T-helper 2 cell treated with Interferon-gamma antibody and Interleukin-4, amounts not matched to agents 5 μg/mL and 100 μg/mL, for 36 hours (primary cell): ENCODE data around the gene PCDHGC3.
A peak's percentile ranks its signal among the peaks of the same experiment; 100 is the strongest.

Experiments
- DNase-seq: peaks from one replicate; pipeline ENCODE4 v3.0.0; 2021; ENCODE audit warnings: low spot score
- H3K27ac Mint-ChIP-seq: one replicate; pipeline ENCODE4 v1.8.0; 2021; ENCODE audit warnings: mild to moderate bottlenecking, mixed read lengths
- H3K27me3 Mint-ChIP-seq: one replicate; pipeline ENCODE4 v1.8.0; 2021; ENCODE audit warnings: low read depth, mixed read lengths
- H3K36me3 Mint-ChIP-seq: one replicate; pipeline ENCODE4 v1.8.0; 2021; ENCODE audit warnings: low read depth, mixed read lengths
- H3K4me1 Mint-ChIP-seq: one replicate; pipeline ENCODE4 v1.8.0; 2021; ENCODE audit warnings: low read depth, mixed read lengths
- H3K4me3 Mint-ChIP-seq: one replicate; pipeline ENCODE4 v1.8.0; 2022; ENCODE audit warnings: mild to moderate bottlenecking, moderate library complexity, mixed read lengths
- H3K9me3 Mint-ChIP-seq: one replicate; pipeline ENCODE4 v1.8.0; 2021; ENCODE audit warnings: mixed read lengths

PCDHGC3 gene

GRCh38 chr5:141517312-141517711 is 41.5 kb downstream of the PCDHGC3 start:
- peaks cover 63% of the 10 kb centered on the region for H3K36me3 Mint-ChIP-seq
- H3K4me3 Mint-ChIP-seq: no peak overlapping the region
- no peak overlapping the region for H3K27ac Mint-ChIP-seq
- no peaks in the 10 kb centered on the region for H3K27me3 Mint-ChIP-seq
- H3K9me3 Mint-ChIP-seq: no peaks in the 10 kb centered on the region
- DNase-seq: no peak
- H3K4me1 Mint-ChIP-seq: peaks cover 31% of the 10 kb centered on the region

DNA sequence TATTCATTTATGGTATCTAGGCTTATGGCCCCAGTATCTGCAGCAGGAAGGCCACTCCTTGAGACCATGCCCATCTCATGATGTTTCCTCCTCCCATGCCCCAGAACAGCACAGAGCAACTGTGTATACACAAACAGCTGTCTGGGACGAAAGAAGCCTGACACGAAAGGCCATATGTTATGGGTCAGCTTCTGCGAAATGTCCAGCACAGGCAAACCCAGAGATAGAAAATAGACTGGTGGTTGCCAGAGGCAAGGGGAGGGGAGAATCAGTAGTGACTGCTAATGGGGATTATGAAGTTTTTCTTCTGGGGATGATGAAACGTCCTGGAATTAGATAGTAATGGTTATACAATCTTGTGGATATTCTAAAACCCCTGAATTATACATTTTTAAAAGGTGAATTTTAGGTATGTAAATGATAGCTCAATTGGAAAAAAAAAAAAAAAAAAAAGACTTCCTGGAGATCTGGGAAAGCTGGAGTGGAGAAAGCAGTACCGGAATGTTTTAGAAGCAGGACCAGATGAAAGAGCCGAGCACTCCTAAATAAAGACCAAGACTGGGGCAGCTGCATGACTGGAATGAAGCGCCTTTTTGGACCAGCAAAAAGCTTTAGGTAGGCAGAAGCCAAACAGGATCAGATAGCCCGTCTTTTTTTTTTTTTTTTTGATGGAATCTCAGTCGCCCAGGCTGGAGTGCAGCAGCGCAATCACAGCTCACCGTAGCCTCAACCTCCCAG is 42.3 kb downstream of the PCDHGC3 start:
- Mint-ChIP-seq H3K4me1 (peaks cover 28% of the 10 kb centered on the region), H3K27me3 (no peaks in the 10 kb centered on the region), H3K27ac (no peak overlapping the region)

GRCh38 chr5:141518618-141519015 is 42.9 kb downstream of the PCDHGC3 start:
- H3K27ac Mint-ChIP-seq: no peak overlapping the region
- no peaks in the 10 kb centered on the region for H3K9me3 Mint-ChIP-seq
- H3K36me3 Mint-ChIP-seq: peaks cover 68% of the 10 kb centered on the region
- no peak overlapping the region for H3K4me3 Mint-ChIP-seq
- peaks cover 25% of the 10 kb centered on the region for H3K4me1 Mint-ChIP-seq
- no peak for DNase-seq
- H3K27me3 Mint-ChIP-seq: no peaks in the 10 kb centered on the region

More for the DNA sequence above, 42.3 kb downstream of the PCDHGC3 start:
- H3K36me3 Mint-ChIP-seq: peaks cover 66% of the 10 kb centered on the region
- no peak for DNase-seq
- H3K9me3 Mint-ChIP-seq: no peaks in the 10 kb centered on the region
- no peak overlapping the region for H3K4me3 Mint-ChIP-seq

DNA sequence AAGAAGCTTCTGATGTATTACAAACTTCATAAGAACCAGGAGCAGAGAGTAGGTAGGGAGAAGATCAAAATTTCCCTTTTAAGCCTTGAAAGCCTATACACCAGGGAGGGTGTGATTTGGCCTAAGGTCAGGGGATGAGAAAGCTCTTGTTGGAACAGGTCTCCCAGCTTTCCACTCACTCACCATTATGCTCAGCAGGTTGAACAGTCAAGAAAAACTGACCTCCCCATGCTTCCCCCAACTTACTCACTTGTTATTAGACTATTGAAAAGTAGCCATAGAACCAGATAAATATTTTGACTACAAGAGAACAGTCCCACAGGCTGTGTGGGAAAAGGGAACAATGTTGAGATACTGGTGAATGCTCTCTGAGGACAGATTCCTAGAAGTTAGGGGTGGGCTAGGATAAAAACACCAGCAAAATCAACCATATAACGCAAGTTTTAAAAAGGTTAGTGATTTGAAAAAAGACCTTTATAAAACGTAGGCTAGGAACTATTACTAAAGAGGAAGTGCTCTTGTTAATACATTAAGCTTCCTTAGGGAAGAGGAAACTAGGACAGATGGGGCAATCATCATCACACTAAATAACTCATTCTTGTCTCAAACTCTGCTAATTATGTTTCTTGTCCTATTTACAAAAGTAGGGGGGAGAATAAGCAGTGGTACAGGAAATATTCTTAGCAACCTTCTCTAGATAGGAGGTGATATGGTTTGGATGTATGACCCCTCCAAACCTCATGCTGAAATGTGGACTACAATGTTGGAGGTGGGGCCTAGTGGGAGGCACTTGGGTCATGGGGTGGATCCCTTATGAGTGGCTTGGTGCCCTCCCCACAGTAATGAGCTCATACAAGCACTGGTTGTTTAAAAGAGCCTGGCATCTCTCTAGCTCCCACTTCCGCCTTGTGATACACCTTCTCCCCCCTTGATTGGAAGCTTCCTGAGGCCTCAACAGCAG is 44.1 kb downstream of the PCDHGC3 start:
- Mint-ChIP-seq H3K4me1 (peaks cover 16% of the 10 kb centered on the region), H3K9me3 (no peaks in the 10 kb centered on the region), H3K27ac (no peak overlapping the region), H3K27me3 (no peaks in the 10 kb centered on the region), H3K36me3 (peaks cover 74% of the 10 kb centered on the region), H3K4me3 (no peak overlapping the region)
- no peak for DNase-seq

GRCh38 chr5:141521244-141521781 is 45.5 kb downstream of the PCDHGC3 start:
- H3K36me3 Mint-ChIP-seq: peaks cover 75% of the 10 kb centered on the region
- H3K9me3 Mint-ChIP-seq: no peaks in the 10 kb centered on the region
- H3K4me1 Mint-ChIP-seq: peaks cover 13% of the 10 kb centered on the region
- H3K4me3 Mint-ChIP-seq: no peak overlapping the region
- no peak overlapping the region for H3K27ac Mint-ChIP-seq
- H3K27me3 Mint-ChIP-seq: no peaks in the 10 kb centered on the region
- no peak for DNase-seq

DNA sequence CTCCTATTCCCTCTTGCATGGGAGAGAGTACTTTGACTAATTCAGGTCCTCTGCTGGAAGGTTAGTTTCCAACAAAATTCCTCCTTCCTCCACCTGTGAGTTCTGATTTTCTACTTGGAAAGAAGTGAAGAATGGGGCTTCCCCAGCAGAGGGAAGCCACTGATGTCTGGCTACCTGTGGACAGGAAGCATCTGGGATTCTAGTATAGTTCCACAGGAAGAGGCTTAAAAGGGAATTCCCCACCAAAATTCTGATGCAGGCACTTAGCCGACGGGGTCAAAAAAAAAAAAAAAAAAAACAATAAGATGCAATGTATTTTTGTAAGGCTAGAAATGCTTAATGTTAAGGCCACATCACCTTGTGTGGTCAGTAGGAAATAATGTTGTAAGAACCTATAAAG is 46.5 kb downstream of the PCDHGC3 start:
- Mint-ChIP-seq H3K4me3 (no peak overlapping the region), H3K36me3 (peaks cover 71% of the 10 kb centered on the region), H3K27ac (no peak overlapping the region), H3K9me3 (no peaks in the 10 kb centered on the region), H3K4me1 (peaks cover 13% of the 10 kb centered on the region), H3K27me3 (no peaks in the 10 kb centered on the region)
- DNase-seq: no peak

DNA sequence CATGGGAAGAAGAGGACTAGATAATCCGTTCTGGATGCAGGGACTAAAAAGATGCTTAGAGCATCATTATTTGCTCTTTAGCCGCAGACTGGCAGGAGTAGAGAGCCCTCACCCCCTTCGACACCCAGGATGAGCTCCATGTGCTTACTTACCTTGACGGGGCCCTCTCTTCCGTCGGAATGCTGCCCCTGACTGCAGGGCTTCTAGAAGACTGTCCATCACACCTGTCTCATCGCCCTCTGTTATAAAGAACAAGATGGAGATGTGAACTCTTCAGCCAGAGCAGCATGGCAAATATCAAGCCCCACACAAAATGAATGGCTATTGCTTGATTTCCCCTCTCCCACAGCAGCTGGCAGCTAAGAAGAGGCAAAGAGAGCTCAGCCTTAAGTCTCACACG is 48.2 kb downstream of the PCDHGC3 start:
- H3K4me3 Mint-ChIP-seq: no peak overlapping the region
- no peaks in the 10 kb centered on the region for H3K9me3 Mint-ChIP-seq
- no peak for DNase-seq
- H3K36me3 Mint-ChIP-seq: peaks cover 71% of the 10 kb centered on the region
- no peak overlapping the region for H3K27ac Mint-ChIP-seq
- no peaks in the 10 kb centered on the region for H3K27me3 Mint-ChIP-seq
- H3K4me1 Mint-ChIP-seq: peaks cover 13% of the 10 kb centered on the region

- Mint-ChIP-seq H3K27me3 (no peaks in the 10 kb centered on the region), H3K36me3 (peaks cover 65% of the 10 kb centered on the region), H3K27ac (no peak overlapping the region), H3K4me3 (no peak overlapping the region), H3K9me3 (no peaks in the 10 kb centered on the region), H3K4me1 (peaks cover 13% of the 10 kb centered on the region)
- peak; percentile 38 for DNase-seq
These were observed 49.1 kb downstream of the PCDHGC3 start for GRCh38 chr5:141524604-141525597.

DNA sequence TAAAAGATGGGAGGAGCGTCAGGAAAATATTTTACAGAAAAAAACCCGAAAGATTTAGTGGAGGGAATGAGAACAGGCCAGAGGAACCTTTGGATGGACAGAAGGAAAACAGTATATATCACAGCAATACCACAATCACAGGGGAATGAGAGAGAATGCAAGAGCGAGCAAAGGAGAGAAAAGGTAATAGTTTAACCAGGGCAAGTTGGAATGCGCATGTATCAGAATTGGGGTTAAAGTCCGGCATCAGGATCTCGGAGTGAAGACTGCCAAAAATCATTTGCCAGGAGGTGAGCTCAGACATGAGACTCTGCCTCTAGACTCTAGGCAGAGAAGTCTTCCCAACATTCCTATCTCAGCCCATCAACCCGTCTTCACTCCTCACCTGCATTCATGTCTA is 49.9 kb downstream of the PCDHGC3 start:
- Mint-ChIP-seq H3K9me3 (no peaks in the 10 kb centered on the region), H3K27me3 (no peaks in the 10 kb centered on the region), H3K4me3 (no peak overlapping the region), H3K36me3 (peaks cover 57% of the 10 kb centered on the region), H3K4me1 (peaks cover 13% of the 10 kb centered on the region), H3K27ac (no peak overlapping the region)
- no peak for DNase-seq

GRCh38 chr5:141527426-141527825 is 51.7 kb downstream of the PCDHGC3 start:
- DNase-seq: no peak
- Mint-ChIP-seq H3K4me3 (no peak overlapping the region), H3K4me1 (peaks cover 3% of the 10 kb centered on the region), H3K9me3 (no peaks in the 10 kb centered on the region), H3K36me3 (peaks cover 52% of the 10 kb centered on the region), H3K27ac (no peak overlapping the region), H3K27me3 (no peaks in the 10 kb centered on the region)
